ENCODE data around the gene MYO1B. TPM values are rescaled to one million over a fixed set of nuclear protein-coding genes. Genes with fewer than 3 reads are reported as not detected.
A peak's percentile ranks its signal among the peaks of the same experiment; 100 is the strongest.

Gene MYO1B
- total and polyA plus RNA-seq, 5 donors, result 6.0 to 16.3 (median 11.9) TPM

DNA sequence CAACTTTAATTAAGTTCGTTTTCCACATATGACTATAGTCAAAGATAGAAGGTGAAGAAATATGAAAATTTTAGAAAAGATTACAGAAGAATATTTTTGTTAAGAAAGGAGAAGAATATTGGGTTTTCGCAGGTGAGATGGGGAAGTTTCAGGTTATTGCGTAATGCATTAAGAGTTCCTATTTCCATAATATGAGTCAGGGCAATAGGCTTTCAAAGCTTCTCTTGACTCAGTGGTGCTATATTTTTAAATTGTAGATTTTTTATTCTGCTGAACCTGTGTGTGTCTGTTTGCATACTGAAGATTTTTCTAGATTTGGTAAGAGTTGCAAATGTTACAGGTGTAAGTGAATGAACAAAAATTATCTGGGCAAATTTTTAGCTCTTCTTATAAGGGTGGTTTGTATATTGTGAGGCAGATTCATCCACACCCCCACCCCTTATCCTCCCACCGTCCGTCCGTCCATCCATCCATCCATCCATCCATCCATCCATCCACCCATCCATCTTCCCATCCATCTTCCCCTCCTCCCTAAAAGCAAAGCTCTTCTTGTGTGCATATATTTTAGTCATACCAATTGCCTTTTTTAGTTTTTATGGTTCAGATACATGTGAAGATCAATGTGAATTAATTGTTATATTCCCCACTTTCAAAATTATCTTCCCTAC is 69.6 kb downstream of the MYO1B start:
- no peak overlapping the region for H3K4me3 ChIP-seq (ENCODE audit: low read length)
- H3K9me3 ChIP-seq (ENCODE audit: control insufficient read depth, low read length), result no peaks in the 10 kb centered on the region
- no peak for ATAC-seq
- intact Hi-C loops (cut with DNase I), result no loop called here
- H3K27me3 ChIP-seq (ENCODE audit: control insufficient read depth, insufficient read depth), result no peaks in the 10 kb centered on the region
- DNase-seq, result no peak
- H3K27ac ChIP-seq (ENCODE audit: low read length), result no peak overlapping the region
- 95% methylated on average over 6 of the region's 6 CpGs for WGBS
- no peaks in the 10 kb centered on the region for H3K4me1 ChIP-seq (ENCODE audit: control insufficient read depth, insufficient read depth, low read length)

DNA sequence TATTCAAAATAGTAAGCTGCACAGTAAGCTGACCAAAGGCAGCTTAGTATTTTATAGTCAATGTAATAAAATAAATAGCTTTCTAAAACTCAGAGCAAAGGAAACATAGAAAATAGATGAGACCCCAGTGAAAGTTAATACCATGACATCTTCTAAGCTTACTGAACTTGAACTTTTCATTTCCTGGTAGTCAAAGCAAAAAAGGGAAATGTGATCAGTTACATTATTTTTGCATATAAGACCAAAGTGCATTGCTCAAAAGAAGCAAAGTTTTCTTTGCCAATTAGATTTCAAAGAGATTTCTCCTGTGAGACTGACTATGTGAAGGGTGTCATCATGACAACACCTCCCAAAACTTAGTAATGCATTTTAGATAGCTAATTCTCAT is 70.2 kb downstream of the MYO1B start:
- no peak overlapping the region for H3K4me3 ChIP-seq (ENCODE audit: low read length)
- H3K27me3 ChIP-seq (ENCODE audit: control insufficient read depth, insufficient read depth), result no peaks in the 10 kb centered on the region
- H3K9me3 ChIP-seq (ENCODE audit: control insufficient read depth, low read length), result no peaks in the 10 kb centered on the region
- no peak for ATAC-seq
- no peaks in the 10 kb centered on the region for H3K4me1 ChIP-seq (ENCODE audit: control insufficient read depth, insufficient read depth, low read length)
- no peak overlapping the region for H3K27ac ChIP-seq (ENCODE audit: low read length)
- intact Hi-C loops (cut with DNase I), result no loop called here
- DNase-seq, result no peak

DNA sequence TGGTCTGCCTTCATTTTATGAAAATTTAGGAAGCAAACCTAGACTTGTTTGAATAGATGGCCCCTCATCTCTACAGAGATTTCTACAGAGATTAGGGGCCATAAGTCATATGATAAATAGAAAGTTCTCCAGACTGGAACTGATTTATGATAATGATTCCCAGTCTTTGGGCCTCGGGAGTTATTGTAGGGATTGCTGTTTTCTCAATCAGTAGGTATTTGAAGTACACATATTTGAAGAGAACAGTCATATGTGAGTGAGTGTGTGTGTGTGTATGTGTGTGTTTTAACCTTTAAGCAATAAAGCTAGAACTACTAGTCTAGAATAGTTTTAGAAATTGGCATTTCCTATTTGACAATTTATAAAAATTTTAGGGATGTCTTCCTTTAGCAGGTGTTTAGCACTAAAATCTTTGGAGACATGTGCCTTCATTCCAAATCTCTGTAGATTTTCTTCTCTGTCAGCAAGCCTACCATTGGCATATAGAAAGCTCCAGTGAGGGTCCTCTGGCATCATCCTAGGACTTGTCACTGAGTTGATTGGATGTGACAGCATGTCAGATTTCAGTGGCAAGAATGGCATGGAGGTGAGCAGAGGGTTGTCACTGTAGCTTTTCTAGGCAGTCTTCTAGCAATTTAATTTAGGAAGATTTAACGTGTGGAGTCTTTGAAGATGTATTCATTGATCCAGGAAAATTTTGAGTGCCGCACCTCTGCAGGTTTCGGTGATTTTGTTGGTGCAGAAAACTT is 71.2 kb downstream of the MYO1B start:
- 97% methylated on average over 4 of the region's 4 CpGs for WGBS
- Histone ChIP-seq H3K27me3 (ENCODE audit: control insufficient read depth, insufficient read depth) (no peaks in the 10 kb centered on the region), H3K4me1 (ENCODE audit: control insufficient read depth, insufficient read depth, low read length) (no peaks in the 10 kb centered on the region), H3K27ac (ENCODE audit: low read length) (no peak overlapping the region), H3K4me3 (ENCODE audit: low read length) (no peak overlapping the region), H3K9me3 (ENCODE audit: control insufficient read depth, low read length) (no peaks in the 10 kb centered on the region)
- ATAC-seq (no peak), DNase-seq (no peak)
- intact Hi-C loops (cut with DNase I), result no loop called here

DNA sequence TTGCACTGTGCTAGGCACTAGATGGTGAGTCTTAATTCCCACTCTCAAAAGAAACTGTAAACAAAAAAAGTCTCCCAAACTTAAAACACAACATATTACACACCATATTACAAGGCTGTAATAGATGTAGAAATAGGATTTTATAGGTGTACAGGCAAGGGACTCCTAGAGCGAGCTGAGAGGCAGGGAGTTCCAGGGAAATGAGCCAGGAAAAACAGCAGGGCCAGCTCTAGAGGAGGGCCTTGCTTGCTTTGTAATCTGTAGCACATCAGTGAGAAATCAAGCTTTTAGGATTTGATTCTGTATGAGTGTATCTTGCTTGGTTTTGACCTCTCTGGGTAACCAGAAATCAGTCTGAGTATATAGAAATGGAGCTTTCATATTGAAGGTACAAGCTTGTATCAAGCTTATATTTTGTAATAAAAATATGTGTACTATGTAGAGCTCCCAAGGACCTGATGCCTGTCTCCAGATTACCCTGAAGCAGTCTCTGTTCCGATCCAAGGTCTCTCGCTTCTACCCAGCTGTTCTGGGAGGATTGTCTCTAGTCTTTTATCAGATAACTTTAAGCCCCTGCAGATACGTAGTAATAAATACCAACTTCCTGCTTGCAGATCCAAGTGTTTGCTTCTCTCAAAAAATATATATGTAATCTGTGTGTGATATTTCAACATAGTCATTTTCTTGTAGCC is 73.0 kb downstream of the MYO1B start:
- H3K27me3 ChIP-seq (ENCODE audit: control insufficient read depth, insufficient read depth), result no peaks in the 10 kb centered on the region
- no peak overlapping the region for H3K4me3 ChIP-seq (ENCODE audit: low read length)
- no peak overlapping the region for H3K27ac ChIP-seq (ENCODE audit: low read length)
- H3K4me1 ChIP-seq (ENCODE audit: control insufficient read depth, insufficient read depth, low read length), result peaks cover 4% of the 10 kb centered on the region
- H3K9me3 ChIP-seq (ENCODE audit: control insufficient read depth, low read length), result no peaks in the 10 kb centered on the region
- DNase-seq (peak in 1 of 3 donors; percentile 47), ATAC-seq (peak; percentile 63 to 81)
- 41% methylated on average over 4 of the region's 4 CpGs for WGBS
- intact Hi-C loops (cut with DNase I), result no loop called here

DNA sequence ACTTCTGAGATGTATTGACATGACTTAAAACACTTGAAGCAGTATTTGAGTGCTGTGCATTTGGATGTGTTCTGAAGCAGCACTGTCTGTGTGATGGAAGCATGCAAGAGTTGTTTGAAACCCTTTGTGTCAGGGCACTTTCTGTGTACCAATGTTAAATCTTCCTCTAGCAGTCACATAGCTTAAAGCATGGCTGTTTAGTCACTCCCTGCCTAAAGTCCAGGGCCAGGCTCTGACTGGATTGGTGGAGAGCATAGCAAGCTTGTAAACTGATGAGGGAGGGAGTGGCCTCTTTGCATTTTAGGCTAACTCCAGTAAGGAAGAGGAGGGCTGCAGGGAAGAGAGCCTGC is 73.5 kb downstream of the MYO1B start:
- H3K4me3 ChIP-seq (ENCODE audit: low read length), result no peak overlapping the region
- no peak overlapping the region for H3K27ac ChIP-seq (ENCODE audit: low read length)
- peaks cover 4% of the 10 kb centered on the region for H3K4me1 ChIP-seq (ENCODE audit: control insufficient read depth, insufficient read depth, low read length)
- H3K27me3 ChIP-seq (ENCODE audit: control insufficient read depth, insufficient read depth), result no peaks in the 10 kb centered on the region
- DNase-seq, result no peak
- no peaks in the 10 kb centered on the region for H3K9me3 ChIP-seq (ENCODE audit: control insufficient read depth, low read length)
- peak in 1 of 2 donors; percentile 71 for ATAC-seq
- intact Hi-C loops (cut with DNase I), result no loop called here

DNA sequence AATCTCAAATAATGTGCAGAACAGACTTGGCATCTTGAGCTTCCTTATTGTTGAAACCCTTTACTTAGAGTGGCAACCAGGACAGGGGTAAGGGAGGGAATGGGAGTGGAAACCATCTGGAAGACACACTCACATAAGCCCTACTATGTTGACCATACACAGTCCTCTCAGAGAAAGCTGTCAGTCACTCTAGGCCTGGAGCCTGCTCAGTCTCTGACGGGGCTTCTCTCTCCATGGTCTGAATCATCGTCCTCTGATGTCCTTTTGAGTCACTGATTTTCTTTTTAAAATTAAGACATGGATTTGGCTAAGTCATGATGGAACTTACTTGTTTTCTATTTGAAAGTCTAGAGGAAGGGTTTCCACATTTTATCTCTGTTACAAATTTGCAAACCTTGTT is 74.0 kb downstream of the MYO1B start:
- 62% methylated on average over 2 of the region's 2 CpGs for WGBS
- DNase-seq, result no peak
- Histone ChIP-seq H3K4me1 (ENCODE audit: control insufficient read depth, insufficient read depth, low read length) (peaks cover 4% of the 10 kb centered on the region), H3K4me3 (ENCODE audit: low read length) (no peak overlapping the region), H3K27ac (ENCODE audit: low read length) (no peak overlapping the region), H3K9me3 (ENCODE audit: control insufficient read depth, low read length) (no peaks in the 10 kb centered on the region), H3K27me3 (ENCODE audit: control insufficient read depth, insufficient read depth) (no peaks in the 10 kb centered on the region)
- intact Hi-C loops (cut with DNase I), result no loop called here
- peak; percentile 33 to 63 for ATAC-seq

DNA sequence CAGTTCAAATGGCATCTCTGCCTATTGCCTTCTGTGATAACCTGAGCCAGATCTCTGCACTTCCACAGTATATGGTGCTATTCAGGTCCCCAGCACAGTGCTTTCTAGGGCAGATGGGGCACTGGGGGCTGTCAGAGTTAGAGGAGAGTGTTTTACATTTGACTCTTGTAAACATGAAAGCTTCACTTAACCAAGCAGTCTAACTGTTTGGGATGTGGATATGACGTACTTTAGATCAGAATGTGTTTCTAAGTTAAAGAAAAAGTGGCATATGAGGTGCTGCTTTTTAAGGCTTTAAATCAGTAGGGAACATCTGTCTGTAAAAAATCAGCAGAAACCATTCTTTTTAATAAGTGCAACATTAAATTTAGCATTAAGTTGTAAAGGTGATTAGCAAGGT is 75.7 kb downstream of the MYO1B start:
- intact Hi-C loops (cut with DNase I), result no loop called here
- Histone ChIP-seq H3K4me3 (ENCODE audit: low read length) (no peak overlapping the region), H3K27ac (ENCODE audit: low read length) (no peak overlapping the region), H3K4me1 (ENCODE audit: control insufficient read depth, insufficient read depth, low read length) (peaks cover 4% of the 10 kb centered on the region), H3K27me3 (ENCODE audit: control insufficient read depth, insufficient read depth) (no peaks in the 10 kb centered on the region), H3K9me3 (ENCODE audit: control insufficient read depth, low read length) (no peaks in the 10 kb centered on the region)
- WGBS, result 86% methylated on average over 1 of the region's 1 CpG
- ATAC-seq (no peak), DNase-seq (no peak)

DNA sequence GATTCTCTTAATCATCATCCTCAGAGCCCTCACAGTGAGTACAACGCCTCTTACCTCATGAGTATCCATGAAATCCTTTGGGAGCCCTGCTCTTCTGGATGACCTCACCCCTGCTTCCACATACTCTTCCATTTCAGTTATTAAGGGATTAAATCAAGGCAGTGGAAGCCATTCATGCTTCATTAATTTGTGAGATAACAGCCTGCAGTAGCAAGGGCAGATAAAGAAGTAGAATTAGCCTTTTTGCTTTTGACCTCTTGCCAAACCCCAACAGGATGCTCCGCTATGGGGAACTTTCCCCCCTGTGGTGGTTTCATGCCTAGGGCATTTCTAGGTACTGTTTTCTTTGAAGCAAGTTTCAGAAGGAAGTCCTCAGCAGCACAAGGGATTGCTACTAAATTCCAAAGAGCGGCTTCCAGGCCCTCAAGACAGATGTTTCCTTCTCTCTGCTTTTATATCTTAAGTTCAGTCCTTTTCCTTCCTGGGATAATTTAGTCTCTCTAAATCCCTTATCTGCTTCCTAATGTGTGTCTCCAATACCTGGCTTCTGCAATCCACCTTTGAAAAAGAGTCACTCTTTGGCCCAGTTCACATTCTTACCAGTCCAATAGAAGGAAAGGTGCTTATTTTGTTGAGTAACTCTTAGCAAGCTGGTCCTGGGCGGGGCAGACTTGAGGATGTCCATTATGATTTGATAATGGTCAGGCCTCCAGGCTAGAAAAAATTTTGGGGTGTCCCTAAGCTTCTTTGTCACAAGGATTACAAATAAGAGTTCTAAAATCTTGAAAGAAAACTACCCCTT is 76.9 kb downstream of the MYO1B start:
- intact Hi-C loops (cut with DNase I), result no loop called here
- WGBS, result 48% methylated on average over 4 of the region's 4 CpGs
- DNase-seq (no peak), ATAC-seq (peak in 1 of 2 donors; percentile 70)
- Histone ChIP-seq H3K27me3 (ENCODE audit: control insufficient read depth, insufficient read depth) (no peaks in the 10 kb centered on the region), H3K4me1 (ENCODE audit: control insufficient read depth, insufficient read depth, low read length) (peaks cover 4% of the 10 kb centered on the region), H3K4me3 (ENCODE audit: low read length) (no peak overlapping the region), H3K9me3 (ENCODE audit: control insufficient read depth, low read length) (no peaks in the 10 kb centered on the region), H3K27ac (ENCODE audit: low read length) (no peak overlapping the region)

DNA sequence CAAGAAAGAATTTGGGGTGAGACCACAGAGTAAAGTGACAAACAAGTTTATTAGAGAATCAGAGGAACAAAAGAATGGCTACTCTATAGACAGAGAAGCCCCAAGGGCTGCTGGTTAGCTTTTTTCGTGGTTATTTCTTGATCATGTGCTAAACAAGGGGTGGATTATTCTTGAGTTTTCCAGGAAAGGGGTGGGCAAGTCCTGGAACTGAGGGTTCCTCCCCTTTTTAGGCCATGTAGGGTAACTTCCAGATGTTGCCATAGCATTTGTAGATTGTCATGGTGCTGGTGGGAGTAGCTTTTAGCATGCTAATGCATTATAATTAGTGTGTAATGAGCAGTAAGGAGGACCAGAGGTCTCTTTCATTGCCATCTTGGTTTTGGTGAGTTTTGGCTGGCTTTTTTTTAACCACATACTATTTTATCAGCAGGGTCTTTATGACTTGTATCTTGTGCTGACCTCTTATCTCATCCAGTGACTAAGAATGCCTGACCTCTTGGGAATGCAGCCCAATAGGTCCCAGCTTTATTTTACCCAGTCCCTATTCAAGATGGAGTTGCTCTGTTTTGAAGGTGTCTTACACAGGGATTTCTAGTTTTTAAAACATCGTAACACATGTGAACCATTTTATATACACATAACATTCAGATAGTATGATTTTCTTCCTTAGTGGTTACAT is 77.8 kb downstream of the MYO1B start:
- no peak for DNase-seq
- H3K9me3 ChIP-seq (ENCODE audit: control insufficient read depth, low read length), result no peaks in the 10 kb centered on the region
- H3K4me3 ChIP-seq (ENCODE audit: low read length), result no peak overlapping the region
- no peaks in the 10 kb centered on the region for H3K27me3 ChIP-seq (ENCODE audit: control insufficient read depth, insufficient read depth)
- no peak for ATAC-seq
- intact Hi-C loops (cut with DNase I), result no loop called here
- H3K27ac ChIP-seq (ENCODE audit: low read length), result no peak overlapping the region
- peaks cover 4% of the 10 kb centered on the region for H3K4me1 ChIP-seq (ENCODE audit: control insufficient read depth, insufficient read depth, low read length)
- 74% methylated on average over 2 of the region's 2 CpGs for WGBS

DNA sequence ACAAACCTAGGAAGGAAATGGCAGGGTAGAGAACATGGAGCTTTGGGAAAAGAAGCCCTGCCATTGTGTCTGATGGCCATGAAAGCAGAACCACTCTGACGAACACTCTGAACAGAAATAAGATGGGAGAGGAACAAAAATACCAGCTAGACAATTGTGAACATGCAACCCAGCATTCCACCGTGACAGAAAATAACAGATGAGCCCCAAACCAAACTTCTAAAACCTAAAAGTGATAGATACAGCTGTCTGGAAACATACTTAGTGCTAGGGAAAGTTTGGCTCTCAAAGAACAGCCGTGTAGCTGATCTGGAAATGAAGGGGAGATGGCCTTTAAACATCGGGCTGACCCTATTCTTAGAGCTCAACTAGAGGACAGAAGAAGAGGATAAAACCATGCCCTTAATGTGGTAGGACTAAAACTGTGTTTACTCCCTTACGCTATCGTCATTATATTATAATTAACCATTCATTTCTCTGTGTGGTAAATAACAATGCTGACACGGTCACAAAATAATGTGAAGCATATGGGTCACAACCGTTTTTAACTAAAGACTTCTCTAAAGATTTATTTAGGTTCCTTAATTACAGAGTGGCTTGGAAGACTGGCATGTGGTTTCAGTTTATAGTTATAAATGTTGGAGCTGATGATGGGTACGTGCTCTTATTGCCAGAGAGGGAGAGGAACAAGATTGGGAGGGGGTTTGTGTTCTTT is 80.6 kb downstream of the MYO1B start:
- H3K27ac ChIP-seq (ENCODE audit: low read length), result no peak overlapping the region

More for the DNA sequence above, 80.6 kb downstream of the MYO1B start:
- no peaks in the 10 kb centered on the region for H3K9me3 ChIP-seq (ENCODE audit: control insufficient read depth, low read length)
- intact Hi-C loops (cut with DNase I), result no loop called here
- no peaks in the 10 kb centered on the region for H3K27me3 ChIP-seq (ENCODE audit: control insufficient read depth, insufficient read depth)
- WGBS, result 87% methylated on average over 9 of the region's 9 CpGs
- ATAC-seq, result no peak
- H3K4me1 ChIP-seq (ENCODE audit: control insufficient read depth, insufficient read depth, low read length), result peaks cover 4% of the 10 kb centered on the region
- DNase-seq, result no peak
- no peak overlapping the region for H3K4me3 ChIP-seq (ENCODE audit: low read length)
